ENCODE data around the gene KIAA2012.

GRCh38 chr2:202172439-202173211 is 99.6 kb downstream of the KIAA2012 start:
- TF ChIP-seq POLR2AphosphoS5 (IDR thresholded peaks at IDR 0.05; ENCODE audit: low read depth, low read length), result no peak
- no peak for TF ChIP-seq POLR2A (IDR thresholded peaks at IDR 0.05; ENCODE audit: low read depth, low read length)

All from GM12892 (cell line).